ENCODE data around the gene ADORA1. TPM values are rescaled to one million over a fixed set of nuclear protein-coding genes. Genes with fewer than 3 reads are reported as not detected.
A peak's percentile ranks its signal among the peaks of the same experiment; 100 is the strongest.

Gene ADORA1
- total RNA-seq, 4 donors from 2014 or later, result 1.5 TPM; not detected in 3

DNA sequence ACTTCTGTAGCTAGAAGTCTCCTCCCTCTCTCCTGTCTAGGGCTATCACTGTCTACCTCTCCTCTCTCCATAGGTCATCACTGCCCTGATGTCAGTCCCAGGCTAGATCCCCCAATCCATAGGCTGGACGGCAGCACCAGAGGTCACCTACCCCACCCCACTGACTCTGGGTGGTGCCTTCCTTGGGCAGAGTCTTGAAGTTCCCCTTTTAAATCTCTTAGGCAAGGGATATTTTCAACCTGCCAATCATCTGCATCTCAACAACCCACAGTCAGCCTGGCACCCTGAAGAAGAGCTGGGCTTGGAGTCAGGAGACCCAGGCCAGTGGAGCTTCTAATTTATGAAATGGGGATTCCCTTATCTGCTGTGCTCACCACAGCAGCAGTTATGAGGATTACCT is 34.9 kb downstream of the ADORA1 start:
- Histone ChIP-seq H3K27me3 (no peaks in the 10 kb centered on the region), H3K27ac (no peak overlapping the region), H3K4me1 (no peaks in the 10 kb centered on the region), H3K4me3 (no peak overlapping the region), H3K36me3 (no peaks in the 10 kb centered on the region), H3K9me3 (peaks cover 0 to 2% (median 0%) of the 10 kb centered on the region in 4 donors)
- TF ChIP-seq POLR2A (IDR thresholded peaks at IDR 0.05) (no peak), CTCF (IDR thresholded peaks at IDR 0.05) (no peak)
- DNase-seq, result no peak

DNA sequence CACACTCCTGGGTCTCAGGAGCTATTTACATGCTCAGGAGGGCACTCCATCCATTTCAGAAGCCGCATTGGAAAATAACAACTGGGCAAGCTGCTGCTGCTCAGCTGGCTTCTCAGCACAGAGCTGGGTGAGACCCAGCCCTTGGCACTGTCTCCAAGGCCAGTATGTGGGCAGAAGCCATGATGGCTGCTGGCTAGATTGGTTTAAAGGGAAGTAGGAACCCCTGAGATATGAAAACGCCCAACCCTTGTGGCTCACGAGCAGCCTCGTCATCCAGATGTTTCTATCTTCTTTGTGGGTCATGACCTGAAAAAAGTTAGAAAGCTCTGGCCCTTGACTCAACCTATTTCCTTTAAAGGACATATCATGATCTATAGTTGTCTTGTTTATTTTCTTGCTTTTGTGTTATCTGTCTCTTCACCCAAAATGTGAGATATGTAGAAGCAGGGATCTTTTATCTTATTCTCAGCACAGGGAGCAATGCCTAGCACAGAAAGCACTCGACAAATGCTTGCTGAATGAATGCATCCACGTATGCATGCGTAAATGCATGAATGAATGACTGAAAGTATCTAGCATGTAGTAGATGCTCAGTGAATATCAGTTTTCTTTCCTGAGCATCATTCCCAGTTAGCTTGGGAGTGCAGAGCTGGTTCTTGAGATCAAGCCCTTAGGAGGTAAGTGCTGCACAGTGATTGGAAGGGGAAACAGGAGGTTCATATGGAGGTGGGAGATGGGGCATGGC is 36.5 kb downstream of the ADORA1 start:
- Histone ChIP-seq H3K36me3 (no peaks in the 10 kb centered on the region), H3K27me3 (no peaks in the 10 kb centered on the region), H3K9me3 (no peaks in the 10 kb centered on the region), H3K27ac (no peak overlapping the region), H3K4me3 (no peak overlapping the region), H3K4me1 (no peaks in the 10 kb centered on the region)
- TF ChIP-seq POLR2A (IDR thresholded peaks at IDR 0.05) (no peak), CTCF (IDR thresholded peaks at IDR 0.05) (no peak)
- DNase-seq, result no peak

DNA sequence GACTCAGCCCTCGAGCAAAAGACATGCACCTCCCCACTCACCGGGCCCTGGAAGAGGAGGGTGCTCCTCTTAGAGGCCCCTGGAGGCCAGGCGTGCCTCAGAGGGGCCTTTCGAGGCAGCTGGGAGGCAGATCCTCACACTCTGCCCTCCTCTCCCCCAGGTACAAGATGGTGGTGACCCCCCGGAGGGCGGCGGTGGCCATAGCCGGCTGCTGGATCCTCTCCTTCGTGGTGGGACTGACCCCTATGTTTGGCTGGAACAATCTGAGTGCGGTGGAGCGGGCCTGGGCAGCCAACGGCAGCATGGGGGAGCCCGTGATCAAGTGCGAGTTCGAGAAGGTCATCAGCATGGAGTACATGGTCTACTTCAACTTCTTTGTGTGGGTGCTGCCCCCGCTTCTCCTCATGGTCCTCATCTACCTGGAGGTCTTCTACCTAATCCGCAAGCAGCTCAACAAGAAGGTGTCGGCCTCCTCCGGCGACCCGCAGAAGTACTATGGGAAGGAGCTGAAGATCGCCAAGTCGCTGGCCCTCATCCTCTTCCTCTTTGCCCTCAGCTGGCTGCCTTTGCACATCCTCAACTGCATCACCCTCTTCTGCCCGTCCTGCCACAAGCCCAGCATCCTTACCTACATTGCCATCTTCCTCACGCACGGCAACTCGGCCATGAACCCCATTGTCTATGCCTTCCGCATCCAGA is 37.7 kb downstream of the ADORA1 start:
- no peak for TF ChIP-seq CTCF (IDR thresholded peaks at IDR 0.05)
- no peak for TF ChIP-seq POLR2A (IDR thresholded peaks at IDR 0.05)
- no peaks in the 10 kb centered on the region for H3K4me1 ChIP-seq
- no peaks in the 10 kb centered on the region for H3K9me3 ChIP-seq
- no peaks in the 10 kb centered on the region for H3K36me3 ChIP-seq
- H3K4me3 ChIP-seq, result no peak overlapping the region
- no peak overlapping the region for H3K27ac ChIP-seq
- H3K27me3 ChIP-seq, result no peaks in the 10 kb centered on the region
- no peak for DNase-seq

- H3K9me3 ChIP-seq, result no peaks in the 10 kb centered on the region
- H3K4me1 ChIP-seq, result no peaks in the 10 kb centered on the region
- no peak overlapping the region for H3K4me3 ChIP-seq
- H3K27me3 ChIP-seq, result no peaks in the 10 kb centered on the region
- no peak overlapping the region for H3K27ac ChIP-seq
- DNase-seq, result no peak
- H3K36me3 ChIP-seq, result no peaks in the 10 kb centered on the region
- TF ChIP-seq POLR2A (IDR thresholded peaks at IDR 0.05) (no peak), CTCF (IDR thresholded peaks at IDR 0.05) (no peak)
These were observed 38.3 kb downstream of the ADORA1 start for GRCh38 chr1:203165800-203166161.

DNA sequence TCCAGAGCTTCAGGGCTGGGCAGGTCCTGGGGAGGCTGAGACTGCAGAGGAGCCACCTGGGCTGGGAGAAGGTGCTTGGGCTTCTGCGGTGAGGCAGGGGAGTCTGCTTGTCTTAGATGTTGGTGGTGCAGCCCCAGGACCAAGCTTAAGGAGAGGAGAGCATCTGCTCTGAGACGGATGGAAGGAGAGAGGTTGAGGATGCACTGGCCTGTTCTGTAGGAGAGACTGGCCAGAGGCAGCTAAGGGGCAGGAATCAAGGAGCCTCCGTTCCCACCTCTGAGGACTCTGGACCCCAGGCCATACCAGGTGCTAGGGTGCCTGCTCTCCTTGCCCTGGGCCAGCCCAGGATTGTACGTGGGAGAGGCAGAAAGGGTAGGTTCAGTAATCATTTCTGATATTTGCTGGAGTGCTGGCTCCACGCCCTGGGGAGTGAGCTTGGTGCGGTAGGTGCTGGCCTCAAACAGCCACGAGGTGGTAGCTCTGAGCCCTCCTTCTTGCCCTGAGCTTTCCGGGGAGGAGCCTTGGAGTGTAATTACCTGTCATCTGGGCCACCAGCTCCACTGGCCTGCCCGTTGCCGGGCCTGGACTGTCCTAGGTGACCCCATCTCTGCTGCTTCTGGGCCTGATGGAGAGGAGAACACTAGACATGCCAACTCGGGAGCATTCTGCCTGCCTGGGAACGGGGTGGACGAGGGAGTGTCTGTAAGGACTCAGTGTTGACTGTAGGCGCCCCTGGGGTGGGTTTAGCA is 38.8 kb downstream of the ADORA1 start:
- no peak overlapping the region for H3K27ac ChIP-seq
- no peaks in the 10 kb centered on the region for H3K9me3 ChIP-seq
- DNase-seq, result peak in 1 of 3 donors; percentile 54
- H3K4me1 ChIP-seq, result no peaks in the 10 kb centered on the region
- TF ChIP-seq CTCF (IDR thresholded peaks at IDR 0.05) (peak in 2 of 6 experiments; percentile 12 to 26), POLR2A (IDR thresholded peaks at IDR 0.05) (no peak)
- no peaks in the 10 kb centered on the region for H3K27me3 ChIP-seq
- H3K4me3 ChIP-seq, result no peak overlapping the region
- H3K36me3 ChIP-seq, result no peaks in the 10 kb centered on the region

All from Peyer's patch (tissue), 4 donors.